ENCODE results near the gene NR2F1-AS1.

NR2F1-AS1 gene

GRCh38 chr5:93600409-93601070 is 19.5 kb upstream of the NR2F1-AS1 start:
- Histone ChIP-seq H3K4me3 (ENCODE audit: low read length) (no peak overlapping the region), H3K4me1 (ENCODE audit: control insufficient read depth, insufficient read depth, low read length) (no peaks in the 10 kb centered on the region), H3K27ac (ENCODE audit: low read depth, low read length) (no peak overlapping the region), H3K27me3 (ENCODE audit: control insufficient read depth, insufficient read depth, low read length) (peaks cover 24% of the 10 kb centered on the region), H3K9ac (ENCODE audit: low read length) (no peak overlapping the region), H3K36me3 (ENCODE audit: control insufficient read depth, insufficient read depth, low read length) (no peaks in the 10 kb centered on the region)

GRCh38 chr5:93599399-93600120 is 18.5 kb upstream of the NR2F1-AS1 start:
- H3K4me3 ChIP-seq (ENCODE audit: low read length) = no peak overlapping the region
- H3K9ac ChIP-seq (ENCODE audit: low read length) = no peak overlapping the region
- no peaks in the 10 kb centered on the region for H3K4me1 ChIP-seq (ENCODE audit: control insufficient read depth, insufficient read depth, low read length)
- H3K27me3 ChIP-seq (ENCODE audit: control insufficient read depth, insufficient read depth, low read length) = peaks cover 24% of the 10 kb centered on the region
- H3K36me3 ChIP-seq (ENCODE audit: control insufficient read depth, insufficient read depth, low read length) = no peaks in the 10 kb centered on the region
- no peak overlapping the region for H3K27ac ChIP-seq (ENCODE audit: low read depth, low read length)

GRCh38 chr5:93599001-93599379 is 18.0 kb upstream of the NR2F1-AS1 start:
- Histone ChIP-seq H3K4me1 (ENCODE audit: control insufficient read depth, insufficient read depth, low read length) (no peaks in the 10 kb centered on the region), H3K4me3 (ENCODE audit: low read length) (no peak overlapping the region), H3K27me3 (ENCODE audit: control insufficient read depth, insufficient read depth, low read length) (peaks cover 24% of the 10 kb centered on the region), H3K36me3 (ENCODE audit: control insufficient read depth, insufficient read depth, low read length) (no peaks in the 10 kb centered on the region), H3K27ac (ENCODE audit: low read depth, low read length) (no peak overlapping the region), H3K9ac (ENCODE audit: low read length) (no peak overlapping the region)

- Histone ChIP-seq H3K4me3 (ENCODE audit: low read length) (no peak overlapping the region), H3K27me3 (ENCODE audit: control insufficient read depth, insufficient read depth, low read length) (peaks cover 19% of the 10 kb centered on the region), H3K36me3 (ENCODE audit: control insufficient read depth, insufficient read depth, low read length) (no peaks in the 10 kb centered on the region), H3K9ac (ENCODE audit: low read length) (no peak overlapping the region), H3K27ac (ENCODE audit: low read depth, low read length) (no peak overlapping the region), H3K4me1 (ENCODE audit: control insufficient read depth, insufficient read depth, low read length) (no peaks in the 10 kb centered on the region)
Observed at GRCh38 chr5:93598091-93599000, 17.3 kb upstream of the NR2F1-AS1 start.

GRCh38 chr5:93596676-93597490 is 15.9 kb upstream of the NR2F1-AS1 start:
- Histone ChIP-seq H3K4me1 (ENCODE audit: control insufficient read depth, insufficient read depth, low read length) (no peaks in the 10 kb centered on the region), H3K27me3 (ENCODE audit: control insufficient read depth, insufficient read depth, low read length) (peaks cover 16% of the 10 kb centered on the region), H3K36me3 (ENCODE audit: control insufficient read depth, insufficient read depth, low read length) (no peaks in the 10 kb centered on the region), H3K27ac (ENCODE audit: low read depth, low read length) (no peak overlapping the region), H3K9ac (ENCODE audit: low read length) (no peak overlapping the region), H3K4me3 (ENCODE audit: low read length) (no peak overlapping the region)

- Histone ChIP-seq H3K27ac (ENCODE audit: low read depth, low read length) (no peak overlapping the region), H3K36me3 (ENCODE audit: control insufficient read depth, insufficient read depth, low read length) (no peaks in the 10 kb centered on the region), H3K27me3 (ENCODE audit: control insufficient read depth, insufficient read depth, low read length) (peaks cover 16% of the 10 kb centered on the region), H3K4me1 (ENCODE audit: control insufficient read depth, insufficient read depth, low read length) (no peaks in the 10 kb centered on the region), H3K9ac (ENCODE audit: low read length) (no peak overlapping the region), H3K4me3 (ENCODE audit: low read length) (no peak overlapping the region)
Observed at GRCh38 chr5:93596310-93596675, 15.3 kb upstream of the NR2F1-AS1 start.

GRCh38 chr5:93595420-93596147 is 14.6 kb upstream of the NR2F1-AS1 start:
- H3K4me1 ChIP-seq (ENCODE audit: control insufficient read depth, insufficient read depth, low read length) = no peaks in the 10 kb centered on the region
- H3K36me3 ChIP-seq (ENCODE audit: control insufficient read depth, insufficient read depth, low read length) = no peaks in the 10 kb centered on the region
- peaks cover 16% of the 10 kb centered on the region for H3K27me3 ChIP-seq (ENCODE audit: control insufficient read depth, insufficient read depth, low read length)
- no peak overlapping the region for H3K9ac ChIP-seq (ENCODE audit: low read length)
- H3K4me3 ChIP-seq (ENCODE audit: low read length) = no peak overlapping the region
- no peak overlapping the region for H3K27ac ChIP-seq (ENCODE audit: low read depth, low read length)

- no peaks in the 10 kb centered on the region for H3K4me1 ChIP-seq (ENCODE audit: control insufficient read depth, insufficient read depth, low read length)
- H3K36me3 ChIP-seq (ENCODE audit: control insufficient read depth, insufficient read depth, low read length) = no peaks in the 10 kb centered on the region
- H3K9ac ChIP-seq (ENCODE audit: low read length) = no peak overlapping the region
- no peak overlapping the region for H3K4me3 ChIP-seq (ENCODE audit: low read length)
- H3K27ac ChIP-seq (ENCODE audit: low read depth, low read length) = no peak overlapping the region
- H3K27me3 ChIP-seq (ENCODE audit: control insufficient read depth, insufficient read depth, low read length) = peaks cover 16% of the 10 kb centered on the region
Observed at GRCh38 chr5:93594591-93595419, 13.8 kb upstream of the NR2F1-AS1 start.

GRCh38 chr5:93593476-93594131 is 12.6 kb upstream of the NR2F1-AS1 start:
- Histone ChIP-seq H3K9ac (ENCODE audit: low read length) (no peak overlapping the region), H3K27me3 (ENCODE audit: control insufficient read depth, insufficient read depth, low read length) (peaks cover 16% of the 10 kb centered on the region), H3K4me3 (ENCODE audit: low read length) (no peak overlapping the region), H3K27ac (ENCODE audit: low read depth, low read length) (no peak overlapping the region), H3K4me1 (ENCODE audit: control insufficient read depth, insufficient read depth, low read length) (no peaks in the 10 kb centered on the region), H3K36me3 (ENCODE audit: control insufficient read depth, insufficient read depth, low read length) (no peaks in the 10 kb centered on the region)

GRCh38 chr5:93592883-93593282 is 11.9 kb upstream of the NR2F1-AS1 start:
- peaks cover 19% of the 10 kb centered on the region for H3K27me3 ChIP-seq (ENCODE audit: control insufficient read depth, insufficient read depth, low read length)
- no peak overlapping the region for H3K4me3 ChIP-seq (ENCODE audit: low read length)
- H3K27ac ChIP-seq (ENCODE audit: low read depth, low read length) = no peak overlapping the region
- H3K36me3 ChIP-seq (ENCODE audit: control insufficient read depth, insufficient read depth, low read length) = no peaks in the 10 kb centered on the region
- no peaks in the 10 kb centered on the region for H3K4me1 ChIP-seq (ENCODE audit: control insufficient read depth, insufficient read depth, low read length)
- H3K9ac ChIP-seq (ENCODE audit: low read length) = no peak overlapping the region
